ENCODE measurements around the gene SLC25A27. TPM values are rescaled to one million over a fixed set of nuclear protein-coding genes. Genes with fewer than 3 reads are reported as not detected.

SLC25A27 gene
- polyA plus RNA-seq, 1 donor (not counting 4 experiments of a cell fraction or from before 2014, with no cell fraction given), result 10.4 TPM

GRCh38 chr6:46687619-46688097 is 34.9 kb downstream of the SLC25A27 start, which contains the start of gene TDRD6:
TSS of gene TDRD6 (plus strand) at chr6:46687885. CDS start at chr6:46688129, 244 bp downstream.
- DNase-seq (ENCODE audit: low read depth, low spot score) (no peak), FAIRE-seq (no peak)
- Histone ChIP-seq H3K79me2 (ENCODE audit: control insufficient read depth, insufficient read depth, low read length) (no peaks in the 10 kb centered on the region), H3K27me3 (ENCODE audit: control insufficient read depth, extremely low read depth, insufficient read depth, low read length) (no peaks in the 10 kb centered on the region), H3K9me1 (ENCODE audit: control insufficient read depth, extremely low read depth, insufficient read depth, low read length) (no peaks in the 10 kb centered on the region), H4K20me1 (ENCODE audit: control insufficient read depth, extremely low read depth, insufficient read depth, low read length) (no peaks in the 10 kb centered on the region), H3K27ac (ENCODE audit: control insufficient read depth, insufficient read depth, low read length) (no peak within 1 kb of the TSS), H3K4me2 (ENCODE audit: control insufficient read depth, extremely low read depth, insufficient read depth, low read depth, low read length) (no peak within 1 kb of the TSS), H3K9me3 (ENCODE audit: control insufficient read depth, low read depth, low read length) (no peaks in the 10 kb centered on the region), H3K36me3 (ENCODE audit: control insufficient read depth in 2 of 2, extremely low read depth in 1 of 2, insufficient read depth in 2 of 2, low read length in 2 of 2) (no peaks in the 10 kb centered on the region), H3K4me1 (ENCODE audit: control insufficient read depth, extremely low read depth, insufficient read depth, low read length) (peaks cover 5% of the 10 kb centered on the region), H2AFZ (ENCODE audit: control insufficient read depth, low read length) (no peak within 1 kb of the TSS), H3K9ac (ENCODE audit: control insufficient read depth, extremely low read depth, insufficient read depth, low read length) (no peak within 1 kb of the TSS), H3K4me3 (ENCODE audit: control insufficient read depth in 2 of 3, extremely low read depth in 1 of 3, insufficient read depth in 2 of 3, low read depth in 1 of 3, low read length in 3 of 3) (no peak within 1 kb of the TSS)
- TF ChIP-seq CTCF (optimal IDR thresholded peaks at IDR 0.05 in 1 of 3, IDR thresholded peaks at IDR 0.05 in 1 of 3, conservative IDR thresholded peaks at IDR 0.05 in 1 of 3; ENCODE audit: extremely low read depth in 1 of 3, insufficient read depth in 2 of 3, low read length in 3 of 3), result no peak
- TF ChIP-seq EZH2 (IDR thresholded peaks at IDR 0.05; ENCODE audit: low read length), result no peak
- dilution Hi-C loops (cut with MboI; ENCODE audit: extremely low pct_ligation_motif_present, low sequenced_read_pairs), result no loop called here

- Histone ChIP-seq H3K9me3 (ENCODE audit: control insufficient read depth, low read depth, low read length) (no peaks in the 10 kb centered on the region), H2AFZ (ENCODE audit: control insufficient read depth, low read length) (no peak overlapping the region), H3K9ac (ENCODE audit: control insufficient read depth, extremely low read depth, insufficient read depth, low read length) (no peak overlapping the region), H3K4me1 (ENCODE audit: control insufficient read depth, extremely low read depth, insufficient read depth, low read length) (peaks cover 5% of the 10 kb centered on the region), H3K27ac (ENCODE audit: control insufficient read depth, insufficient read depth, low read length) (no peak overlapping the region), H3K27me3 (ENCODE audit: control insufficient read depth, extremely low read depth, insufficient read depth, low read length) (no peaks in the 10 kb centered on the region), H3K79me2 (ENCODE audit: control insufficient read depth, insufficient read depth, low read length) (no peaks in the 10 kb centered on the region), H3K9me1 (ENCODE audit: control insufficient read depth, extremely low read depth, insufficient read depth, low read length) (no peaks in the 10 kb centered on the region), H3K4me3 (ENCODE audit: control insufficient read depth in 2 of 3, extremely low read depth in 1 of 3, insufficient read depth in 2 of 3, low read depth in 1 of 3, low read length in 3 of 3) (no peak overlapping the region), H3K36me3 (ENCODE audit: control insufficient read depth in 2 of 2, extremely low read depth in 1 of 2, insufficient read depth in 2 of 2, low read length in 2 of 2) (no peaks in the 10 kb centered on the region), H4K20me1 (ENCODE audit: control insufficient read depth, extremely low read depth, insufficient read depth, low read length) (no peaks in the 10 kb centered on the region), H3K4me2 (ENCODE audit: control insufficient read depth, extremely low read depth, insufficient read depth, low read depth, low read length) (no peak overlapping the region)
- no peak for TF ChIP-seq EZH2 (IDR thresholded peaks at IDR 0.05; ENCODE audit: low read length)
- TF ChIP-seq CTCF (optimal IDR thresholded peaks at IDR 0.05 in 1 of 3, IDR thresholded peaks at IDR 0.05 in 1 of 3, conservative IDR thresholded peaks at IDR 0.05 in 1 of 3; ENCODE audit: extremely low read depth in 1 of 3, insufficient read depth in 2 of 3, low read length in 3 of 3), result no peak
- dilution Hi-C loops (cut with MboI; ENCODE audit: extremely low pct_ligation_motif_present, low sequenced_read_pairs), result no loop called here
- FAIRE-seq (no peak), DNase-seq (ENCODE audit: low read depth, low spot score) (no peak)
These were observed 35.6 kb downstream of the SLC25A27 start for GRCh38 chr6:46688117-46688965.

Measured in keratinocyte (primary cell).